AG04450 (cell line): ENCODE data around the gene GUSB. TPM values are rescaled to one million over a fixed set of nuclear protein-coding genes. Genes with fewer than 3 reads are reported as not detected.
"Not testable (repeated sequence)": the region's sequence is repeated elsewhere in the genome, so short reads cannot be mapped to it uniquely, and the experiment has no call there.

Experiments
- CTCF ChIA-PET: fragments of 300-600, 350-600 bp; formaldehyde crosslinking; extraction: SDS; loops from one replicate; lab custom pipeline; 2022; ENCODE audit warnings: antibody characterized with exemption, inconsistent platforms; lab: Charles Lee
- POLR2A ChIA-PET: fragments of 350-600 bp; formaldehyde crosslinking; extraction: SDS; loops from one replicate; lab custom pipeline; 2021; ENCODE audit warnings: antibody characterized with exemption, inconsistent platforms; lab: Yijun Ruan, JAX
- DNase-seq: peaks from one replicate; pipeline ENCODE4 v3.0.0-alpha.2; 2011; ENCODE audit warnings: low read depth, low spot score
- H3K27ac ChIP-seq: one replicate; pipeline ENCODE4 v1.5.1; 2012; ENCODE audit warnings: low read depth, low read length, control low read depth
- H3K27me3 ChIP-seq: one replicate; pipeline ENCODE4 v1.6.0; 2012; ENCODE audit warnings: low read length; ENCODE audit not compliant: control insufficient read depth, insufficient read depth
- H3K4me3 ChIP-seq: 2 replicates; pipeline ENCODE4 v1.5.1; 2011; ENCODE audit warnings: mild to moderate bottlenecking, low read depth, low read length, control low read depth
- H3K9me3 ChIP-seq: 2 replicates; pipeline ENCODE4 v1.5.1; 2012; ENCODE audit warnings: low read length; ENCODE audit not compliant: control insufficient read depth, insufficient read depth
- CTCF ChIP-seq: IDR thresholded peaks from 2 replicates; pipeline ENCODE4 v1.5.1; 2011; ENCODE audit warnings: low read depth, low read length, control low read depth, inconsistent platforms
- polyA plus RNA-seq: library from polyadenylated mRNA; depleted of rRNA; stranded (reverse); fragments of >200 nt; gene quantifications from 2 replicates; pipeline ENCODE4 v1.2.3, GENCODE V29; 2011

Gene GUSB
- polyA plus RNA-seq, 1 experiment, result 49.3 TPM

- POLR2A ChIA-PET, result no interaction called here
- no peak overlapping the region for H3K27ac ChIP-seq
- no peaks in the 10 kb centered on the region for H3K9me3 ChIP-seq
- no peaks in the 10 kb centered on the region for H3K27me3 ChIP-seq
- DNase-seq, result no peak
- H3K4me3 ChIP-seq, result no peak overlapping the region
- no peak for TF ChIP-seq CTCF
- CTCF ChIA-PET, result no interaction called here
These were observed 14.5 kb downstream of the GUSB start for GRCh38 chr7:65967361-65968155.

GRCh38 chr7:65966146-65966545 lies 15.9 kb downstream of the GUSB start:
- Histone ChIP-seq H3K27me3 (no peaks in the 10 kb centered on the region), H3K9me3 (no peaks in the 10 kb centered on the region; the same call in 1 of the 2 replicates), H3K4me3 (no peak overlapping the region), H3K27ac (no peak overlapping the region)
- TF ChIP-seq CTCF, result no peak
- CTCF ChIA-PET, result no interaction called here
- POLR2A ChIA-PET, result no interaction called here
- no peak for DNase-seq

GRCh38 chr7:65964671-65965070 lies 17.3 kb downstream of the GUSB start:
- CTCF ChIA-PET, result interaction anchor here (0.6 kb wide), 1 partner anchor 71 kb away, joined by 4 read pairs; no protein-coding TSS in a partner anchor
- H3K9me3 ChIP-seq, H3K4me3 ChIP-seq, DNase-seq, H3K27ac ChIP-seq, POLR2A ChIA-PET, H3K27me3 ChIP-seq: not testable (repeated sequence)

- TF ChIP-seq CTCF, result no peak
- H3K27me3 ChIP-seq, result no peaks in the 10 kb centered on the region
- ChIA-PET POLR2A (no interaction called here), CTCF (no interaction called here)
- no peak for DNase-seq
- no peaks in the 10 kb centered on the region; the same call in 1 of the 2 replicates for H3K9me3 ChIP-seq
- H3K27ac ChIP-seq, result no peak overlapping the region
- H3K4me3 ChIP-seq, result no peak overlapping the region
These were observed 20.0 kb downstream of the GUSB start for GRCh38 chr7:65962033-65962432.

GRCh38 chr7:65960351-65961074 lies 21.5 kb downstream of the GUSB start:
- ChIA-PET POLR2A (no interaction called here), CTCF (interaction anchor here (0.6 kb wide), 1 partner anchor 47 kb away, joined by 5 read pairs; no protein-coding TSS in a partner anchor)
- no peak overlapping the region for H3K27ac ChIP-seq
- DNase-seq, result no peak
- no peak for TF ChIP-seq CTCF
- no peak overlapping the region for H3K4me3 ChIP-seq
- H3K9me3 ChIP-seq, result no peaks in the 10 kb centered on the region; the same call in 1 of the 2 replicates
- no peaks in the 10 kb centered on the region for H3K27me3 ChIP-seq
